Testis (tissue), 2 donors: ENCODE measurements around the gene GALNT12.

ENCODE experiments used
- POLR2A ChIP-seq: fragments of 450-650 bp; IDR thresholded peaks from one replicate; pipeline ENCODE4 v1.6.1; 2017; ENCODE audit warnings: antibody characterized with exemption, mild to moderate bottlenecking, moderate library complexity
- TF ChIP-seq, protein P1 (sequence below), 3 experiments: fragments of 450-650 bp in 2 of 3; fragments of 200-600 bp in 1 of 3; sonication (generic) in 1 of 3; IDR thresholded peaks; one replicate each; pipeline ENCODE4 v1.5.1; 2016 to 2019; ENCODE audit warnings: antibody characterized with exemption in 3 of 3, mild to moderate bottlenecking in 2 of 3, moderate library complexity in 1 of 3

- TF ChIP-seq, protein P1, sequence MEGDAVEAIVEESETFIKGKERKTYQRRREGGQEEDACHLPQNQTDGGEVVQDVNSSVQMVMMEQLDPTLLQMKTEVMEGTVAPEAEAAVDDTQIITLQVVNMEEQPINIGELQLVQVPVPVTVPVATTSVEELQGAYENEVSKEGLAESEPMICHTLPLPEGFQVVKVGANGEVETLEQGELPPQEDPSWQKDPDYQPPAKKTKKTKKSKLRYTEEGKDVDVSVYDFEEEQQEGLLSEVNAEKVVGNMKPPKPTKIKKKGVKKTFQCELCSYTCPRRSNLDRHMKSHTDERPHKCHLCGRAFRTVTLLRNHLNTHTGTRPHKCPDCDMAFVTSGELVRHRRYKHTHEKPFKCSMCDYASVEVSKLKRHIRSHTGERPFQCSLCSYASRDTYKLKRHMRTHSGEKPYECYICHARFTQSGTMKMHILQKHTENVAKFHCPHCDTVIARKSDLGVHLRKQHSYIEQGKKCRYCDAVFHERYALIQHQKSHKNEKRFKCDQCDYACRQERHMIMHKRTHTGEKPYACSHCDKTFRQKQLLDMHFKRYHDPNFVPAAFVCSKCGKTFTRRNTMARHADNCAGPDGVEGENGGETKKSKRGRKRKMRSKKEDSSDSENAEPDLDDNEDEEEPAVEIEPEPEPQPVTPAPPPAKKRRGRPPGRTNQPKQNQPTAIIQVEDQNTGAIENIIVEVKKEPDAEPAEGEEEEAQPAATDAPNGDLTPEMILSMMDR (IDR thresholded peaks at IDR 0.05): no peak
- no peak for TF ChIP-seq POLR2A
These were observed 2.8 kb downstream of the GALNT12 start for GRCh38 chr9:98810102-98810842.
